Esophagus squamous epithelium (tissue), 4 donors: Measurements from ENCODE around the gene RHBDD1.

Experiments used
- POLR2A ChIP-seq, 4 donors: fragments of 450-650 bp; IDR thresholded peaks; one replicate each; pipeline ENCODE4 v1.6.1; 2017; ENCODE audit warnings: antibody characterized with exemption in 4 of 4, mild to moderate bottlenecking in 4 of 4, moderate library complexity in 3 of 4
- TF ChIP-seq, protein P1 (sequence below), 6 experiments: fragments of 450-650 bp in 4 of 6; fragments of 200-600 bp in 2 of 6; sonication (generic) in 2 of 6; IDR thresholded peaks; one replicate each; pipeline ENCODE4 v1.5.1; 2016 to 2019; ENCODE audit warnings: antibody characterized with exemption in 6 of 6, mild to moderate bottlenecking in 4 of 6, moderate library complexity in 4 of 6

DNA sequence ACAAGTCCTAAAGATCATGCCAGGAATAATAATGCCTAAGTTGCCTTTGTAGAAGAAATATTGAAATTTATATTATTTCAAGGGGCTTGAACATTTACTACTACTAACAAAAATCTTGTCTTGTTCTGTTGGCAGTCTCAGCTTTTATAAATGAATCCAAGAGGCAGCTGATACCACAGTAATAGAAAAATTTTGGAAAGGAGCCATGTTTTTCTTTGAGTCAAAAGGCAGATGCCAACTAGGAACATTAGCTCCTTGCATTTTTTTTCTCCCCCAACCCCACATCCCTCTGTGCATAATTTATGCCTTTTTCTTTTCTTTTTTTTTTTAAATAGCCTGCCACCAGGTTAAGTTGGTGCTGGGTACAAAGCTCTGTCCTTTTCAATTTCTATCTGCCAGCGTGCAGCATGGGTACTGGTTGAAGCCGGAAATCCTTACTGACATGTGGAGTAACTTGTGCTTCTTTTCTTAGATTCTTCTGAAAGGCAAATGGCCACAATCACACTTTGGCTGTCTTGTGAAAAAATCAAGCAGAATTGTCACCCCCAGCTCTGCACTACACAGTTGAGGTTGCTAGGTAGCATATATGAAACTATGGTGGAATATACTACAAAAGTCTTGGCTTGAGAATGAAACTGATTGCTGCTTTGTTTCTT, 98.8 kb downstream of the RHBDD1 start:
- no peak for TF ChIP-seq POLR2A (IDR thresholded peaks at IDR 0.05)
- TF ChIP-seq, protein P1, sequence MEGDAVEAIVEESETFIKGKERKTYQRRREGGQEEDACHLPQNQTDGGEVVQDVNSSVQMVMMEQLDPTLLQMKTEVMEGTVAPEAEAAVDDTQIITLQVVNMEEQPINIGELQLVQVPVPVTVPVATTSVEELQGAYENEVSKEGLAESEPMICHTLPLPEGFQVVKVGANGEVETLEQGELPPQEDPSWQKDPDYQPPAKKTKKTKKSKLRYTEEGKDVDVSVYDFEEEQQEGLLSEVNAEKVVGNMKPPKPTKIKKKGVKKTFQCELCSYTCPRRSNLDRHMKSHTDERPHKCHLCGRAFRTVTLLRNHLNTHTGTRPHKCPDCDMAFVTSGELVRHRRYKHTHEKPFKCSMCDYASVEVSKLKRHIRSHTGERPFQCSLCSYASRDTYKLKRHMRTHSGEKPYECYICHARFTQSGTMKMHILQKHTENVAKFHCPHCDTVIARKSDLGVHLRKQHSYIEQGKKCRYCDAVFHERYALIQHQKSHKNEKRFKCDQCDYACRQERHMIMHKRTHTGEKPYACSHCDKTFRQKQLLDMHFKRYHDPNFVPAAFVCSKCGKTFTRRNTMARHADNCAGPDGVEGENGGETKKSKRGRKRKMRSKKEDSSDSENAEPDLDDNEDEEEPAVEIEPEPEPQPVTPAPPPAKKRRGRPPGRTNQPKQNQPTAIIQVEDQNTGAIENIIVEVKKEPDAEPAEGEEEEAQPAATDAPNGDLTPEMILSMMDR (IDR thresholded peaks at IDR 0.05): no peak
